Ovary (tissue), 9 donors: ENCODE measurements around the gene EXOSC3. TPM values are rescaled to one million over a fixed set of nuclear protein-coding genes. Genes with fewer than 3 reads are reported as not detected.

Source experiments
- DNase-seq, 5 donors: peaks; one replicate each; pipeline ENCODE4 v3.0.0-alpha.2; 2019 to 2020
- H3K27ac ChIP-seq, 2 donors: fragments of 200-600 bp; one replicate each; pipeline versions ENCODE4 v1.5.1 to v1.8.0; 2019 to 2022
- H3K27me3 ChIP-seq: fragments of 200-600 bp; one replicate; pipeline ENCODE4 v1.8.0; 2022
- H3K36me3 ChIP-seq: fragments of 200-600 bp; sonication (generic); one replicate; pipeline ENCODE4 v1.5.1; 2019
- H3K4me1 ChIP-seq: one replicate; pipeline ENCODE4 v1.8.1; 2013; ENCODE audit warnings: mild to moderate bottlenecking, moderate library complexity; ENCODE audit not compliant: insufficient read depth
- H3K4me3 ChIP-seq: fragments of 200-600 bp; sonication (generic); one replicate; pipeline ENCODE4 v1.5.1; 2017
- H3K9me3 ChIP-seq, 2 donors: fragments of 200-600 bp in 1 of 2; sonication (generic) in 1 of 2; one replicate each; pipeline versions ENCODE4 v1.5.1 to v1.8.1; 2013 to 2019; ENCODE audit warnings: mild to moderate bottlenecking in 1 of 2, moderate library complexity in 1 of 2
- EP300 ChIP-seq: sonication (generic); formaldehyde crosslinking; IDR thresholded peaks from one replicate; pipeline ENCODE4 v1.6.1; 2017; ENCODE audit warnings: antibody characterized with exemption
- POLR2A ChIP-seq: fragments of 450-650 bp; IDR thresholded peaks from one replicate; pipeline ENCODE4 v1.6.1; 2017; ENCODE audit warnings: antibody characterized with exemption, mild to moderate bottlenecking, moderate library complexity
- WGBS, 3 donors: extraction: QIAGEN DNeasy Blood & Tissue Kit in 1 of 3; methylation state at CpG; one replicate each; pipeline versions ENCODE4 v1.1.5 to v1.1.7; 2013 to 2017; 5-methylcytosine and 5-hydroxymethylcytosine counted together
- intact Hi-C, 4 donors: fragments of 100-400 bp; cut with DNase I; formaldehyde crosslinking; loops; one replicate each; pipeline versions ENCODE4 v1.11.0 to v1.15.1; 2022 to 2023
- polyA plus RNA-seq, 2 donors: library from polyadenylated mRNA; stranded (reverse); fragments of 200-250 nt in 1 of 2; fragments of 350-450 nt in 1 of 2; fragmentation: Illumina TruSeq in 1 of 2; extraction: RNeasy Lipid Tissue Mini Kit (QIAGEN cat#74804) in 1 of 2; gene quantifications; one replicate each; pipeline ENCODE4 v1.2.3, GENCODE V29; 2013 to 2014
- total RNA-seq, 7 donors: library from RNA; depleted of rRNA in 2 of 7; stranded (reverse); fragments of >200 nt in 2 of 7; fragmentation: NEBNext Ultra II Directional in 3 of 7; extraction: Animal tissue kit (Norgen Biotek cat#: 25700) in 3 of 7; gene quantifications; one replicate each; pipeline versions ENCODE4 v1.1.0 to v1.2.4, GENCODE V29; 2016 to 2023
- TF ChIP-seq, protein P1 (sequence below), 3 donors: fragments of 450-650 bp in 2 of 3; fragments of 200-600 bp in 1 of 3; IDR thresholded peaks; one replicate each; pipeline versions ENCODE4 v1.5.1 to v1.8.0; 2016 to 2022; ENCODE audit warnings: antibody characterized with exemption in 3 of 3, mild to moderate bottlenecking in 1 of 3
- donor health status: DM: no; HTN: no; CAD: no; lungs with moderate emphysema.
- donor health status: DM: no; HTN: no; CAD: no.
- donor health status: Bipolar disorder and iron deficiency.
- donor health status: DM: yes; HTN: yes; CAD: no.
- donor health status: DM: no; HTN: no; CAD: no.
- donor health status: DM: yes; HTN: yes; CAD: no.

Gene EXOSC3
- total and polyA plus RNA-seq, 9 donors = 21.1 to 40.0 (median 34.5) TPM

DNA sequence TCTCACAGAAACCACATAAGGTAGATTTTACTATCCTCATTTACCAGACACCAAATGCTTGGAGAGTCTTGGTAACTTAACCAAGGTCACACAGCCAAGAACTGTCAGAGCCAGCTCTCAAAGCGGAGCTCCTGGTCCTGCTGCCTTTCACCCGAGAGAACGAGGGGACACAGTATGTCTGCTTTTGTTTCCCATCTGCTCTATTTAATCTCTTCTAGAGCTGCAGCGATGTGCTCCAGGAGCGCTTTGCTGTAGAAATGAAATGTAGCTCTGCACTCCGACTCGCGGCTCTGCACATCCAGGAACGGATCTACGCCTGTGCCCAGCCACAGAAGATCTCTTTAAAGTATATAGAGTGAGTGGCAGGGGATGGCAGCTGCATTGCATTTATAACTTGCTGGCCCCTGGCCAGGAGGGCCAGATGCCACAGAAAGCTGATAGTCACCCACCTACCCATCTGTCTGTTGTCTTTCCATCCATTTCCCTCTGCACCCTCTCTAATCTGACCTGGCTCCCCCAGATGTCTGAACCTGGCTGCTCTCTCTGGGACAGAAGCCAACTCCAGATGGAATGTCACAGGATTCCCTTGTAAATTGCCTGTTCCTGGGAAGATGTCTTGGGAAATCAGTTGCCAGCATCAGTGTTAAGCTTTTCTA lies 52.6 kb downstream of the EXOSC3 start:
- DNase-seq = no peak
- Histone ChIP-seq H3K4me1 (no peaks in the 10 kb centered on the region), H3K36me3 (no peaks in the 10 kb centered on the region), H3K27ac (no peak overlapping the region), H3K4me3 (no peak overlapping the region), H3K27me3 (no peaks in the 10 kb centered on the region), H3K9me3 (no peaks in the 10 kb centered on the region)
- 21 to 41% (median 23%) methylated on average over 10 of the region's 10 CpGs for WGBS, 3 donors
- TF ChIP-seq EP300 = no peak
- TF ChIP-seq POLR2A = no peak
- TF ChIP-seq, protein P1, sequence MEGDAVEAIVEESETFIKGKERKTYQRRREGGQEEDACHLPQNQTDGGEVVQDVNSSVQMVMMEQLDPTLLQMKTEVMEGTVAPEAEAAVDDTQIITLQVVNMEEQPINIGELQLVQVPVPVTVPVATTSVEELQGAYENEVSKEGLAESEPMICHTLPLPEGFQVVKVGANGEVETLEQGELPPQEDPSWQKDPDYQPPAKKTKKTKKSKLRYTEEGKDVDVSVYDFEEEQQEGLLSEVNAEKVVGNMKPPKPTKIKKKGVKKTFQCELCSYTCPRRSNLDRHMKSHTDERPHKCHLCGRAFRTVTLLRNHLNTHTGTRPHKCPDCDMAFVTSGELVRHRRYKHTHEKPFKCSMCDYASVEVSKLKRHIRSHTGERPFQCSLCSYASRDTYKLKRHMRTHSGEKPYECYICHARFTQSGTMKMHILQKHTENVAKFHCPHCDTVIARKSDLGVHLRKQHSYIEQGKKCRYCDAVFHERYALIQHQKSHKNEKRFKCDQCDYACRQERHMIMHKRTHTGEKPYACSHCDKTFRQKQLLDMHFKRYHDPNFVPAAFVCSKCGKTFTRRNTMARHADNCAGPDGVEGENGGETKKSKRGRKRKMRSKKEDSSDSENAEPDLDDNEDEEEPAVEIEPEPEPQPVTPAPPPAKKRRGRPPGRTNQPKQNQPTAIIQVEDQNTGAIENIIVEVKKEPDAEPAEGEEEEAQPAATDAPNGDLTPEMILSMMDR (IDR thresholded peaks at IDR 0.05) = no peak
- intact Hi-C loops = no loop called here

DNA sequence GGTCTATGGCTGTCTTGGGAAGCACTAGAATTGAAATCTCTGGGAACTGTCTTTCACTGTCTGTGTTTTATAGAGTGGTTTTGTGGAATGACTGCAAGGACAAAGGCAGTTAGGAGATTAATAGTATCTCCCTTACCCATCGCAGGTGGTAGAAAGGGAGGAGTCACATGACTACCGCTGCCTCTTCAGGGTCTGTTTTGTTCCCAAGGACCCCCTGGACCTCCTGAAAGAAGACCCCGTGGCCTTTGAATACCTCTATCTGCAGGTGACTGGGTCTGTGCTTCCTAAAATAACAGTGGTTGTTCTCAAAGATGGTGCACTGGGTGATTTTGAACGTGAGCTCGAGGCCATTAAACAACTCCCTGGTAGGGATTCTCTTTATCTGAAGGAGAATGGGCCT lies 54.0 kb downstream of the EXOSC3 start:
- no peak for DNase-seq
- intact Hi-C loops = no loop called here
- 46 to 53% (median 52%) methylated on average over 5 of the region's 5 CpGs for WGBS, 3 donors
- H3K9me3 ChIP-seq = no peaks in the 10 kb centered on the region
- no peaks in the 10 kb centered on the region for H3K4me1 ChIP-seq
- no peak overlapping the region for H3K4me3 ChIP-seq
- H3K27ac ChIP-seq = no peak overlapping the region
- H3K27me3 ChIP-seq = no peaks in the 10 kb centered on the region
- H3K36me3 ChIP-seq = no peaks in the 10 kb centered on the region
- no peak for TF ChIP-seq POLR2A
- TF ChIP-seq, protein P1 (IDR thresholded peaks at IDR 0.05) = no peak
- no peak for TF ChIP-seq EP300

DNA sequence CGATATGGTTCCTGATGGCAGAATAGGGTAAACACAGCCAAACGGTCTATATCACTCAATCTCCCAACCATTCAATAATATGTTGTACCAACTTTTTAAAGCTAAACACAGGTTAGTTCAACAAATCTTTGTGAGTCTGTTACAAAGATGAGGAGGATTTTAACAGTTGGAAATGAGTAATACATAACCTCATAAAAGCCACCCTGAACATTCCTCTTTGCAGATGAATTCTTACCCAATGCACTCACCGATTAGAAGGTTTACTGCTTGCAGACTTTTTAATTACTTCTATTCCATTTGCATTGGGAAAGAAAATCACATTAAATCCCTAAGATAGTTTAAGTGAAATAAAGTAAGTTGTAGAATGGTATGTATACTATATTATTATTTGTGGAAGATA lies 54.6 kb downstream of the EXOSC3 start:
- Histone ChIP-seq H3K4me1 (no peaks in the 10 kb centered on the region), H3K27ac (no peak overlapping the region), H3K9me3 (no peaks in the 10 kb centered on the region), H3K4me3 (no peak overlapping the region), H3K27me3 (no peaks in the 10 kb centered on the region), H3K36me3 (no peaks in the 10 kb centered on the region)
- intact Hi-C loops = no loop called here
- TF ChIP-seq POLR2A (no peak), EP300 (no peak)
- TF ChIP-seq, protein P1 (IDR thresholded peaks at IDR 0.05) = no peak
- no peak for DNase-seq
- WGBS, 3 donors = 60 to 64% (median 62%) methylated on average over 3 of the region's 3 CpGs

Other genes with a start within 250 kb of the EXOSC3 start
- gene FBXO10, start 208.7 kb downstream of the EXOSC3 start, total RNA-seq = 1 to 10 TPM; 3.0 to 7.2 (median 4.7) TPM
- gene FBXO10, start 208.7 kb downstream of the EXOSC3 start, polyA plus RNA-seq = 1 to 10 TPM; 3.2 to 6.7 TPM
- gene TOMM5, start 192.5 kb downstream of the EXOSC3 start, total RNA-seq = 100 to 1,000 TPM in 1 of 7 donors, 10 to 100 TPM in 6; 47.5 to 106 (median 58.2) TPM
- gene TOMM5, start 192.5 kb downstream of the EXOSC3 start, polyA plus RNA-seq = 10 to 100 TPM; 81.1 to 85.7 TPM
- gene FRMPD1, start 134.1 kb downstream of the EXOSC3 start, total RNA-seq = under 1 TPM in 3 of 7 donors, not detected in 4; 0.17 to 0.46 (median 0.26) TPM
- under 1 TPM; 0.01 to 0.27 TPM for gene FRMPD1, start 134.1 kb downstream of the EXOSC3 start, polyA plus RNA-seq
- gene TRMT10B, start 31.3 kb downstream of the EXOSC3 start, total RNA-seq = 10 to 100 TPM in 4 of 7 donors, 1 to 10 TPM in 3; 6.7 to 13.6 (median 12.1) TPM
- gene TRMT10B, start 31.3 kb downstream of the EXOSC3 start, polyA plus RNA-seq = 1 to 10 TPM; 9.3 to 9.9 TPM
- gene DCAF10, start 15.7 kb upstream of the EXOSC3 start, total RNA-seq = 10 to 100 TPM; 15.9 to 39.8 (median 26.6) TPM
- 10 to 100 TPM in 1 of 2 donors, 1 to 10 TPM in 1; 9.0 to 16.4 TPM for gene DCAF10, start 15.7 kb upstream of the EXOSC3 start, polyA plus RNA-seq
- 10 to 100 TPM; 11.7 to 24.1 (median 21.3) TPM for gene SLC25A51, start 119.1 kb upstream of the EXOSC3 start, total RNA-seq
- 10 to 100 TPM in 1 of 2 donors, 1 to 10 TPM in 1; 5.1 to 11.7 TPM for gene SLC25A51, start 119.1 kb upstream of the EXOSC3 start, polyA plus RNA-seq